GM12874 (cell line): ENCODE results near the gene SPPL3.

Experiments
- TF ChIP-seq, protein P1 (sequence below): IDR thresholded peaks from 2 replicates; pipeline ENCODE4 v1.5.1; 2011; ENCODE audit warnings: low read depth, mild to moderate bottlenecking, control low read depth, low read length, moderate library complexity; ENCODE audit not compliant: insufficient read depth

The SPPL3 gene

DNA sequence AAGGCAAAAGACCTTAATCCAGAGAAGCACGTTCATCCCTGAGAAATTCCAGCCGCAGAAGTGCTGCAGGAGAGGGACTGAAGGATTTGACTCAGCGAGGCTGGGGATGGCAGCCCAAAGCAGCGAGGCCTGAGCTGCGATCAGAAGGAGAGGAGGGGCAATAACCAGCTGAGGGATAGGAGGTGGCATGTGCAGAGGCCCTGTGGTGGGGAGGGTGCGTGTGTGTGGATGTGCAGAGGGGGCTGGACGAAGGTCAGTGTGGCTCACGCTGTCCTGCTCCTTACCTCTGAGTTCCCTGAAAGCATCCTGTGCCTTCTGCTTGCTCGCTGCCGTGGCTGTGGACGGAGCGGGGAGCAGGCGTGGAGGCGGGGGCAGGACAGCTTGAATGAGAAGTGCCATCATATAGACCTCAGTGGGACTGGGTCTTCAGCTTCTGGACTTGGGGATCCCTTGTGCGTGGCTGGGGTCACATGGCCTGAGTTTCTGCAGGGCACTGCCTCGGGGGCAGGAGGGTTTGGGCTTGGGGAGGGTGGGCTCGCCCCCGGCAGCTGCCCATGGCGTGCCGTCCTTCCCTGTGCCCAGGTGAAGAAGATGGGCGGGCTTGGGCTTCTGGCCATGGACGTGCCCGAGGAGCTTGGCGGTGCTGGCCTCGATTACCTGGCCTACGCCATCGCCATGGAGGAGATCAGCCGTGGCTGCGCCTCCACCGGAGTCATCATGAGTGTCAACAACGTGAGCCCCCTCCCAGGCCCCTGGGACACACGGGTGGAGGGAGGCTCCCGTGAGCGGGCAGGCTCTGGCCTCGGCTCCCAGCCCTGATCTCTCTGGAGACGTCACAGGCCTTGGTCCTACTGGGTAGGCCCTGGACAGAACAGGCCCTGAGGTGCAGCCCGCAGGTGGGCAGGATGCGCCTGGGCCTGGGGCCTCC, 167.5 kb downstream of the SPPL3 start:
- TF ChIP-seq, protein P1, sequence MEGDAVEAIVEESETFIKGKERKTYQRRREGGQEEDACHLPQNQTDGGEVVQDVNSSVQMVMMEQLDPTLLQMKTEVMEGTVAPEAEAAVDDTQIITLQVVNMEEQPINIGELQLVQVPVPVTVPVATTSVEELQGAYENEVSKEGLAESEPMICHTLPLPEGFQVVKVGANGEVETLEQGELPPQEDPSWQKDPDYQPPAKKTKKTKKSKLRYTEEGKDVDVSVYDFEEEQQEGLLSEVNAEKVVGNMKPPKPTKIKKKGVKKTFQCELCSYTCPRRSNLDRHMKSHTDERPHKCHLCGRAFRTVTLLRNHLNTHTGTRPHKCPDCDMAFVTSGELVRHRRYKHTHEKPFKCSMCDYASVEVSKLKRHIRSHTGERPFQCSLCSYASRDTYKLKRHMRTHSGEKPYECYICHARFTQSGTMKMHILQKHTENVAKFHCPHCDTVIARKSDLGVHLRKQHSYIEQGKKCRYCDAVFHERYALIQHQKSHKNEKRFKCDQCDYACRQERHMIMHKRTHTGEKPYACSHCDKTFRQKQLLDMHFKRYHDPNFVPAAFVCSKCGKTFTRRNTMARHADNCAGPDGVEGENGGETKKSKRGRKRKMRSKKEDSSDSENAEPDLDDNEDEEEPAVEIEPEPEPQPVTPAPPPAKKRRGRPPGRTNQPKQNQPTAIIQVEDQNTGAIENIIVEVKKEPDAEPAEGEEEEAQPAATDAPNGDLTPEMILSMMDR, result no peak

DNA sequence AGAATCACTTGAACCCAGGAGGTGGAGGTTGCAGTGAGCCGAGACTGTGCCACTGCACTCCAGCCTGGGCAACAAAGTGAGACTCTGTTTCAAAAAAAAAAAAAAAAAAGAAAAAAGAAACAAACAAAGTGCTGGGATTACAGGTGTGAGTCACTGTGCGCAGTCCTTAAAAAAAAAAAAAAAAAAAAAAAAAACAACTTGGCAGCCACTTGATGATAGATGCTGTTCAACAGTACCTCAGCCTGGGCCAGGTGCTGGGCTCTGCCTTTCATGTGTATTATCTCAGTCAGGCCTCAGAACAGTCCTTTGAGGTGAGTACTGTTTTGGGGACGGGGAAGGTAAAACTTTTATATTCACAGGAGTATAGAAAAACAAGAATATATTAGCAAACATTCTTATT, 169.0 kb downstream of the SPPL3 start:
- TF ChIP-seq, protein P1, result no peak

DNA sequence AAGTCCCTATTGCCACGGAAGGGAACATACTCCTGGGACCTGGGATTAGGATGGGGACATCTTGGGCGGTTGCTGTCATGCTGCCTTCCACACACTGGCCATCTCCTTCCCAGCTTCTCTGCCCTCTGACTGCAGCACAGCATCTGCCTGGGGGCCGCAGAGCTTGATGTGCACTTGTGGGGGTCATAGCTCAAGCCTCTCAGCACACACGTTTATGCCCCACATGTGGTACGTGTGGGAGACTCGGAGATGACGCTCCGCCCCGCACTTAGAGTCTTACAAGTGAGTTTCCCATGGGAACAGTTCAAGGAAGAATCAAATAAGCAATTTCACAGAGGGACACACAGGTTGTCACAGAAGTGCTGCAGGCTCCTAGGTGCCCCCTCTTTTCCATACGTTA, 169.9 kb downstream of the SPPL3 start:
- TF ChIP-seq, protein P1, result no peak

DNA sequence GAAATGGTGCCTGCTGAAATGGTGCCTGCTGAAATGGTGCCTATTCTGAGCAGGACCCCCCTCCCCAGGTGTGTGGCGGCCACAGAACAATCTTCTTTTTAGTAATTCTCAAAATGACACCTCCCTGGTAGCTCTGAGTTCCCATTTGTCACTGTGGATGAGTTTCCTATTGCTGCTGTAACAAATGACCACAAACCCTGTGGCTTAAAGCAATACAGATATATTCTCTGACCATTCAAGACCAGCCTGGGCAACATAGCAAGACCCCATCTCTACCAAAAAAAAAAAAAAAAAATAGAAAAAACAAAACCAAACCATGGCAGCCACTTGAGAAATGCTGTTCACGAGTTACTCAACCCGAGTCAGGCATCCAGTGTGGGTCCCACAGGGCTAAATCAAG, 170.6 kb downstream of the SPPL3 start:
- TF ChIP-seq, protein P1, result no peak

DNA sequence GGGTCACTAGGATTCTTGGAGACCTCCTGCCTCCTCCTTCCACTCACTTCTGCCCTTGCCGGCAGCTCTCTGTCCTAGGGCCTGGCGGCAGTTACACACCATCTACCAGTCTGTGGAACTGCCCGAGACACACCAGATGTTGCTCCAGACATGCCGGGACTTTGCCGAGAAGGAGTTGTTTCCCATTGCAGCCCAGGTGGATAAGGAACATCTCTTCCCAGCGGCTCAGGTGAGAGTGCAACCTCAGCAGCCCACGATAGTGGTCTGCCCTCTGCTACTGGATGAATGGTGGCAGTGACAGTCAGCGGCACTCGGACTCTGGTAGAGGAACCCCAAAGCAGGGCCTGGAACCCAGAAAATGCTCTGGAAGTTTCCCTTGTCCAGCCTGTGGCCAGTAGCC, 177.2 kb downstream of the SPPL3 start:
- TF ChIP-seq, protein P1, result no peak

DNA sequence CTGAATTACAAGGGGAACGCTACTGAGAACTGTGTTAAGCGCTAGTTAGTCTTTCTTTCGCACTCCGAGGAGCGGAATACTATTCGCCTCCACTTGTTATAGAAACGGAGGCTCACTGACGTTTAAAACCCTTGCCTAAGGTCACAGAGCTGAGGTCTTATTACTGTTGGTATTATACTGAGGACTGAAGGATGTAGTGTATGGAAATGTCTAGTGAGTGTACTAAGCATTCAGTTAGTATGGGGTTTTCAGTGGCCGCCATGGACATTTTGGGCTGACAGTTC, 177.7 kb downstream of the SPPL3 start:
- TF ChIP-seq, protein P1, result no peak

DNA sequence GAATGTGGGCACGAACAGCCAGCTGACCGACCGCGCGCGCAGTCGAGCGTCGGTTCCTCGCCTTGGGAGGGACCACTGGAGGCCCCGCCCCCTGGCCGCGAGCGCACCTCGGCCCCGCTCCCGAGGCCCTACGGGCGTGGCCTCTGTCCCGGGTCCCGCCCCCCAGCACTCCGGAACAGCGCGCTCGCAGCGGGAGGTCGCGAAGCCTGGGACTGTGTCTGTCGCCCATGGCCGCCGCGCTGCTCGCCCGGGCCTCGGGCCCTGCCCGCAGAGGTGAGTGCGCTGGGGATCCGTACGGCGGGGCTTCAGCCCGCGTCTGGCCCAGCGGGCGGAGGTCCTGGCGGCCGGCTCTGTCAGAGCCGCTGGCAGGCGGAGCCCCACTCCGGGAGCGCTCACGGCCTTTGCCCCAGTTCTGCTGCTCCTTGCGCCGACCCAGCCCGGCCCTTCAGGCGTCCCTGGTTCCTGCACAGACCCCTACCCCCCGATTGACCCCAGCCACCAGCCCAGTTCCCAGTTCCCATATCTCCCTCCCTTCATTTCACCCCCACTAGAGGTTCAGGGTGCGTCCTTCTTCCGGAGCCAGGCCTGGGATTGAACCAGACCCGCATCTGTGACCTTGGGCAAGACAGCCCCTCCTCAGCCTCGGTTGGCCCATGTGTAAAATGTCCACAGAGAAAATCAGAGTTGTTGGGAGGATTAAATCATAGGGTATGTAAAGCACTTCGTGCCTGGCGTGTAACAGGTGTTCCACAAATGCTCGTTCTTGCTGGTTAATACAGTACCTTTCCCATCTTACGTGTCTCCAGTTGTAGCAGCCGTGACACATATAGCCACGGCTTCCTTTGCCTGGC, 178.3 kb downstream of the SPPL3 start, which contains the start of gene ACADS:
Gene ACADS, plus strand, starts transcription at position 168 of the 851 bp plus-strand sequence. Its CDS starts 60 bp downstream, at position 228.
- TF ChIP-seq, protein P1, result no peak
